IPS-18a (cell line): ENCODE results near the gene DCAF8L1.
"Not testable (repeated sequence)": the region's sequence is repeated elsewhere in the genome, so short reads cannot be mapped to it uniquely, and the experiment has no call there.

Source experiments
- H3K27ac ChIP-seq: one replicate; pipeline ENCODE4 v1.5.1; 2013; ENCODE audit warnings: low read length
- H3K27me3 ChIP-seq: one replicate; pipeline ENCODE4 v1.6.1; 2013; ENCODE audit warnings: mild to moderate bottlenecking, low read length; ENCODE audit not compliant: control insufficient read depth, insufficient read depth
- H3K36me3 ChIP-seq: one replicate; pipeline ENCODE4 v1.6.1; 2013; ENCODE audit warnings: low read depth, low read length; ENCODE audit not compliant: control insufficient read depth
- H3K4me1 ChIP-seq: one replicate; pipeline ENCODE4 v1.6.1; 2013; ENCODE audit warnings: low read depth, low read length; ENCODE audit not compliant: control insufficient read depth
- H3K4me3 ChIP-seq: one replicate; pipeline ENCODE4 v1.5.1; 2013; ENCODE audit warnings: low read length
- H3K9ac ChIP-seq: one replicate; pipeline ENCODE4 v1.6.1; 2013; ENCODE audit warnings: mild to moderate bottlenecking, low read length, moderate library complexity
- H3K9me3 ChIP-seq: one replicate; pipeline ENCODE4 v1.6.1; 2013; ENCODE audit warnings: low read depth, low read length; ENCODE audit not compliant: control insufficient read depth

The DCAF8L1 gene

GRCh38 chrX:27981349-27981748 lies at the start of gene DCAF8L1:
Gene DCAF8L1, minus strand, starts transcription at chrX:27981449. Its CDS starts 115 bp downstream, at chrX:27981334.
- H3K36me3 ChIP-seq: no peaks in the 10 kb centered on the region

GRCh38 chrX:28022371-28022770 lies 41.1 kb upstream of the DCAF8L1 start:
- H3K9ac ChIP-seq: no peak overlapping the region
- H3K4me3 ChIP-seq: no peak overlapping the region
- no peak overlapping the region for H3K27ac ChIP-seq
- H3K9me3 ChIP-seq: peaks cover 26% of the 10 kb centered on the region
- H3K27me3 ChIP-seq: no peaks in the 10 kb centered on the region
- no peaks in the 10 kb centered on the region for H3K4me1 ChIP-seq
- no peaks in the 10 kb centered on the region for H3K36me3 ChIP-seq

More at GRCh38 chrX:27981349-27981748, at the start of gene DCAF8L1:
- Histone ChIP-seq H3K27me3 (no peaks in the 10 kb centered on the region), H3K4me1 (no peaks in the 10 kb centered on the region), H3K9me3 (peaks cover 10% of the 10 kb centered on the region), H3K27ac (no peak within 1 kb of the TSS), H3K9ac (no peak within 1 kb of the TSS), H3K4me3 (no peak within 1 kb of the TSS)

- no peak overlapping the region for H3K4me3 ChIP-seq
- H3K36me3 ChIP-seq: no peaks in the 10 kb centered on the region
- H3K27ac ChIP-seq: no peak overlapping the region
- no peaks in the 10 kb centered on the region for H3K4me1 ChIP-seq
- no peak overlapping the region for H3K9ac ChIP-seq
- H3K27me3 ChIP-seq: no peaks in the 10 kb centered on the region
- peaks cover 4% of the 10 kb centered on the region for H3K9me3 ChIP-seq
Observed at GRCh38 chrX:28016823-28017222, 35.6 kb upstream of the DCAF8L1 start.

- no peak overlapping the region for H3K4me3 ChIP-seq
- no peaks in the 10 kb centered on the region for H3K4me1 ChIP-seq
- no peaks in the 10 kb centered on the region for H3K36me3 ChIP-seq
- peaks cover 8% of the 10 kb centered on the region for H3K9me3 ChIP-seq
- H3K27ac ChIP-seq: no peak overlapping the region
- no peaks in the 10 kb centered on the region for H3K27me3 ChIP-seq
- H3K9ac ChIP-seq: no peak overlapping the region
Observed at GRCh38 chrX:28015993-28016392, 34.7 kb upstream of the DCAF8L1 start.

GRCh38 chrX:28010875-28011274 lies 29.6 kb upstream of the DCAF8L1 start:
- Histone ChIP-seq H3K27me3 (no peaks in the 10 kb centered on the region), H3K9me3 (peaks cover 17% of the 10 kb centered on the region), H3K4me1 (no peaks in the 10 kb centered on the region), H3K4me3 (no peak overlapping the region), H3K27ac (no peak overlapping the region), H3K9ac (no peak overlapping the region), H3K36me3 (no peaks in the 10 kb centered on the region)

- Histone ChIP-seq H3K4me1 (no peaks in the 10 kb centered on the region), H3K9ac (no peak overlapping the region), H3K9me3 (peaks cover 25% of the 10 kb centered on the region), H3K27me3 (no peaks in the 10 kb centered on the region), H3K27ac (no peak overlapping the region), H3K4me3 (no peak overlapping the region), H3K36me3 (no peaks in the 10 kb centered on the region)
Observed at GRCh38 chrX:27998666-27999065, 17.4 kb upstream of the DCAF8L1 start.

GRCh38 chrX:27997622-27998021 lies 16.4 kb upstream of the DCAF8L1 start:
- no peak overlapping the region for H3K9ac ChIP-seq
- no peaks in the 10 kb centered on the region for H3K36me3 ChIP-seq
- H3K27me3 ChIP-seq: no peaks in the 10 kb centered on the region
- H3K27ac ChIP-seq: no peak overlapping the region
- H3K4me3 ChIP-seq: no peak overlapping the region
- no peaks in the 10 kb centered on the region for H3K4me1 ChIP-seq
- H3K9me3 ChIP-seq: peaks cover 24% of the 10 kb centered on the region

GRCh38 chrX:27996132-27996531 lies 14.9 kb upstream of the DCAF8L1 start:
- Histone ChIP-seq H3K27ac (no peak overlapping the region), H3K9me3 (peaks cover 15% of the 10 kb centered on the region), H3K4me1 (no peaks in the 10 kb centered on the region), H3K4me3 (no peak overlapping the region), H3K27me3 (no peaks in the 10 kb centered on the region), H3K9ac (no peak overlapping the region), H3K36me3 (no peaks in the 10 kb centered on the region)

- H3K36me3 ChIP-seq: no peaks in the 10 kb centered on the region
- H3K27ac ChIP-seq: no peak overlapping the region
- peaks cover 11% of the 10 kb centered on the region for H3K9me3 ChIP-seq
- H3K27me3 ChIP-seq: no peaks in the 10 kb centered on the region
- H3K4me1 ChIP-seq: no peaks in the 10 kb centered on the region
- no peak overlapping the region for H3K9ac ChIP-seq
- no peak overlapping the region for H3K4me3 ChIP-seq
Observed at GRCh38 chrX:27995611-27996010, 14.4 kb upstream of the DCAF8L1 start.

- peaks cover 2% of the 10 kb centered on the region for H3K9me3 ChIP-seq
- H3K4me1 ChIP-seq: no peaks in the 10 kb centered on the region
- no peak overlapping the region for H3K4me3 ChIP-seq
- no peaks in the 10 kb centered on the region for H3K36me3 ChIP-seq
- H3K9ac ChIP-seq: no peak overlapping the region
- no peaks in the 10 kb centered on the region for H3K27me3 ChIP-seq
- no peak overlapping the region for H3K27ac ChIP-seq
Observed at GRCh38 chrX:27987862-27988646, 6.8 kb upstream of the DCAF8L1 start.

DNA sequence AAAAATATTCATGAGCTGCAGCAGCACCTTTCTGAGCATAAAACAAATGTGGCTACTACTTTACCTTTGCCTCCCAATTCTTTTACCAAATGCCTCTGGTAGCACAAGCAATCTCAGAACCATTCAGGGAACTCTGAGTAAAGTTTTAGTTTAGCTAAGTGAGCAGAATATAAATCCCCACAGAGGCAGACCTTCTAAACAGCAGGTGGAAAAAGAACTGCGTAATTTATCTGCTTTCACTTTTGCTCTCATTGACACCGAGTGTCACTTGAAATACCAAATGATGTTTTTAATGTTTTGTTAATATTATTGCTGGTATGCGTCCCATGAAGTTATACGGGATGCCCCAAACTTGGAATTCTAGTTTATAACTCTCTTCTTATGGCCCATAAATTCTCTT lies 4.3 kb downstream of the DCAF8L1 start:
- H3K36me3 ChIP-seq, H3K4me3 ChIP-seq, H3K27me3 ChIP-seq, H3K9ac ChIP-seq, H3K27ac ChIP-seq, H3K4me1 ChIP-seq: not testable (repeated sequence)
- H3K9me3 ChIP-seq: peaks cover 10% of the 10 kb centered on the region

DNA sequence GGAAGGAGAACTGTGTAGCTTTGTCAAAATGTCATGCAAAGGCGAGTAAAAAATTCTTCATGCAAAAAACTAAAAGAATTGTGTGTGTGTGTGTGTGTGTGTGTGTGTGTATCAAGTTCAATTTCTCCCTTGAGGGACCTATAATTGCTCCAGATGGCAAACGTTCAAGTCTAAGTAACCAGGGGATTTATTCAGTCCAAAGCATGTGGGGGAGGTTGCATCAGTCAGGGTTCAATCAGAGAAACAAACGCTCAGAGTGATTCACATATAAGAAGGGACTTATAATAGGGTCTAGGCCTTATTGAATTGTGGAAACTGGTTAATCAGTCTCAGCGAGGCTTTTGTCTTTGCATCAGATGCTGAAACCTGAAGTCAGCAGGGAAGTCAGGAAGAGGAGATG lies 5.0 kb downstream of the DCAF8L1 start:
- no peaks in the 10 kb centered on the region for H3K36me3 ChIP-seq
- no peak overlapping the region for H3K9ac ChIP-seq
- H3K4me3 ChIP-seq: no peak overlapping the region
- H3K9me3 ChIP-seq: peaks cover 11% of the 10 kb centered on the region
- H3K27me3 ChIP-seq: no peaks in the 10 kb centered on the region
- H3K4me1 ChIP-seq: no peaks in the 10 kb centered on the region
- no peak overlapping the region for H3K27ac ChIP-seq
